NCI-H2227 treated with DMSO at 0.1 percent for 48 hours (cell line): ENCODE results near the gene POLA1.

Source experiments
- DNase-seq: peaks from one replicate; lab custom pipeline; 2025; lab: John Stamatoyannopoulos, UW

Gene POLA1

DNA sequence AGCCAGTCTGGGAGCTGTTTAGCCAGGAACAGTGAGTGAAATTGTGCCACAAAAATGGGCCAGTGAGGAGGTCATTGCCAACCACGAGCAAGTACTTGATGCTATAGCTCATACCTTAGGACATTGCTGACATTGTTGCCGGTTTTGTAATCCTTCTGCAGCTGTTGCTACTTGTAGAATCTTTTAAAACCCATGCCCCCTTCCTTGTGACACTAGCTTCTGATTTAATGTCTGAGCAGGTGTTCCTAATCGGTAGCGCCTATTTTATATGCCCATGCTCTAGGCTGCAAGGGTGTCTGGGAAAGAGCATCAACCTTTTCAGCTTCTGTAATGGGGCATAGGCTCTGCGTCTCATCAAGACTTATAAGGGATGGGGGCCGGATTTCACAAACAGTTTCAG lies 2.6 kb downstream of the POLA1 start:
- DNase-seq, result no peak

GRCh38 chrX:24702362-24703184 lies 8.9 kb downstream of the POLA1 start:
- DNase-seq, result no peak

- no peak for DNase-seq
These were observed 9.4 kb downstream of the POLA1 start for GRCh38 chrX:24703185-24703494.

DNA sequence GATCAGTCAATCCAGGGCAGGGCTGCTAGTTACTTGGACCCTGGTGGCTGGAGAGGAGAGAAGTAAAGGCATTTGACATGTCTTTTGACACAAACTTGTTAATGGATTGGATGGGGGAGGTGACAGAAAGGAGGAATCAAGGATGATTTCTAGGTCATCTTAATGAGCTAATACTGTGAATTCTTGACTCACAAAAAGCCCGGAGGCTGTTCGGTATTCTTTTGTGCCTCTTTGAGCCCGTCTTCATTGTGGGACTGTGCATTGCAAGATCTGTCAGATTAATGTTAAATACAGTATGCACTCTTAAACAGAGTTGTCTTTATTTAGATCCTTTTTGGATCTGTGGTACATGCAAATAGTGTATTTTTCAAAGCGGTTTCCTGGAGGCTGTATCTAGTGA lies 25.1 kb downstream of the POLA1 start:
- no peak for DNase-seq

DNA sequence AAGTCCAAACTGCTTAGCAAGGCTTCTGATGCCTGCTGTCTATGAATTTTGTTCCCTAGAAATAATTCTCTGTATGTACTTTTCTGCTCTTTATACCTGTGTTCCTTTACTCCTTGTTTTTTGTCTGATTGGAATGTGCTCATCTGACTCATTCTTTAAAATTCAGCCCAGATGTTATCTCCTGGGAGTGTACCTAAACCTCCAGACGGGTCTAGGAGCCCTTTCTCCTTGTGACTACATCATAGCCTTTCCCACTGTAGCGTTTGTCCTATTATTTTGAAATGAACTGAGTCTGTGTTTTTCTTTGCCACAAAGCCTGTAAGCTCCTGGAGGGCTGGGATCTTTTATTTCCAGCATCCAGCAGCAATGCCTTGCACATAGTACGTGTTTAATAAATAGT lies 26.3 kb downstream of the POLA1 start:
- no peak for DNase-seq

GRCh38 chrX:24728530-24728929 lies 34.8 kb downstream of the POLA1 start:
- DNase-seq, result no peak

DNA sequence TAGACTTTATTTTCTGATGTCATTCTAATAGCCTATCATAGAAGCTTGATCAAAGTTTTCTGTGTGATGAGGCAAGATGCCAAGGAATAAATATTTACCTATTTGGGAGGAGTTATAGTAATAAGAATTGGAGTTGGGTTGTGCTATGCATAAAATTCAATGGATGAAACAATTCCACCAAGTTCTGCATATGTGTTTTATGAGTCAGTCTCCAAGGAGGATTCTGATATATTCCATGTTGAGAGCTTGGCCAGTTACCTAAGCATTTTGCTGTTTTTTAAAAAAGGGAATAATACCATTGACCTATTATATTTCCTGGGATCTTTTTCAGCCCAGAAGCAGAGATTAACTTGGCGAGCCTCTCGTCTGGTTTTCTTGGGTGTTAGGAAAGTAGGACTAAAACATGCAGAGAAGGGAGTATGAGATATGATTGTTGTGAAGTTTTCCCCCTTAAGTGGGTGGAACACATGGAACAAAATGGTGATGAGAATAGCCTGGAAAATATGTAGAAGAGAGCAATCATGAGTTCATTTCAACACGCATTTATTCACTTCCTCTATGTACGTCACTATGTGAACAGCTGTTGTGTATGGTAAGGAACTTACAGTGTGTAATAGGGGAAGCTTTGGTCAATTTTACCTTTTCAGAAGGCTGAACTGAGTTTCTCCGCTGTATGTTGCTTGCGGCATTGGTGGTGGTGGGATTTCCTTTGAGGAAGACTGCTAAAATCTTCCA lies 39.2 kb downstream of the POLA1 start:
- DNase-seq, result no peak

DNA sequence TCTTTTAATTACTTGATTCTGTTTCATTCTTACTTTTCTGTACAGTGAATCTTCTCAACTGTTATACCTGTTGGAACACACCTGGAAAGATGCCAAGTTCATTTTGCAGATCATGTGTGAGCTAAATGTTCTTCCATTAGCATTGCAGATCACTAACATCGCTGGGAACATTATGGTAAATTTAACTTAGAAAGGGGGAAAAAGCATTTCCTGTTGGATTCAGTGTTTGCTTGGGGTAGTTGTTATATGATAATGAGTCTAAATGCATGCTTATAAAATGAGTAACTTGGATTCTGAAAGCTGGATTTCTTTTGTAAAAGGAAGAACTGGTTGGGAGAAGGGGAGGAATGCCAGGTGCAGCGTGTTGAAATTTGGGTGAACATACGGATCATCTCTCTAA lies 47.6 kb downstream of the POLA1 start:
- DNase-seq, result no peak

DNA sequence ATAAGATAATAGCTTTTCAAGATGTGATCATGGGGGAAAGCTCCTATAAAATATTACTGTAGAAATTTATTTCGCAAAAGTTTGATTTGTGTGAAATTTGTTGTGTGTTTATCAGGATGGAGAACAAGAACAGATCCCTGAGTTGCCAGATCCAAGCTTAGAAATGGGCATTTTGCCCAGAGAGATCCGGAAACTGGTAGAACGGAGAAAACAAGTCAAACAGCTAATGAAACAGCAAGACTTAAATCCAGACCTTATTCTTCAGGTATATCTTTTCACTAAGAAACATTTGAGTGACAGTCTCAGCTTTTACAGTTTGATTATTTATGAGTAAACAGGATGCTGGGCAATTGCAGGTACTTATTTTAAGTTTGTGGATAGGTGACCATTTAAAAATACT lies 54.5 kb downstream of the POLA1 start:
- no peak for DNase-seq

GRCh38 chrX:24759786-24760185 lies 66.1 kb downstream of the POLA1 start:
- DNase-seq, result no peak

DNA sequence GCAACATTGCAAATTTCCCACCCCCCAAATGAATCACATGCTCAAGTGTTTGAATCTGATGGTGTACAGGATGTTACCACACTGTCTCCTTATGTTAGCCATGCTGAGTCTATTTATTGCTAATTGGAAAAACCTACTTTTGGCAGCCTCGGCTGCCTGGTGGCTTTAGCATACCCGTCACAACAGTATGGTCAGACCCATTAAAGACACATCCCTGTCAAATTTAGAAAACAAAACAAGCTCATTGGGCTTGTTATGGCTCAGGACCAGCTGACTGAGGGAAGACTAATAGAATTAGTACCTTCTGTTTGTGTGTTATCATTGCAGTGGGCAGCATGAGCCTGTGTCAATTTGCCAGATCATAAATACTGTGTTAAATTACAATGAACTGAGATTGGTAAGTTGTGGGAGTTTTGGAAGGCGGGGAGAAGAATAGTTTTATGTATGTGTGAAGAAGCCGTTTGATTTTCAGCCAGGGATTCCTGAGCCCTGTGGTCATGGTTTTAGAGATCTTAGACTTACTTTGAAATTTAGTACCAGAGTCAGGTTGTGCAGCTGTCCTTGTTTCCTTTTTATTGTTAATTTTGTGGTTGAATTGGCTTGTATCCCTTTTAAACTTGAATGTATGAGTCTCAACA lies 66.8 kb downstream of the POLA1 start:
- no peak for DNase-seq

DNA sequence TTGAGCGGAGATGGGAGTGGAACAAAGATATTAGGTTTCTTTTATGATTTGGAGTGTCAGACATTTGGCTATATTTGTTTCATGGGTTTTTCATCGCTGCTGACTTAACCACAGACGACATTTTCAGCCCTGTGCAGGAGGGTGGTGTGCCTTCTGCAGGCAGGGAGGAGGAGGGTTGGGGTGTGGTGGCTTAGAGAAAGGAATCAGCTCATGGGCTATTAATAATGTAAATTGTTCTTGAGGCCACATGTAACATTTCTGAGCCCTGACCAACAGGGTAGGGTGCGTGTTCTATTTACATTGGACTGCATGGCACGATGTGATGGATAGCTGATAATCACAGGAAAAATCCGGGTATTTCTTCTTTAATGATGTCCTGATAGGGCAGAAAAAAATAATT lies 67.6 kb downstream of the POLA1 start:
- no peak for DNase-seq

DNA sequence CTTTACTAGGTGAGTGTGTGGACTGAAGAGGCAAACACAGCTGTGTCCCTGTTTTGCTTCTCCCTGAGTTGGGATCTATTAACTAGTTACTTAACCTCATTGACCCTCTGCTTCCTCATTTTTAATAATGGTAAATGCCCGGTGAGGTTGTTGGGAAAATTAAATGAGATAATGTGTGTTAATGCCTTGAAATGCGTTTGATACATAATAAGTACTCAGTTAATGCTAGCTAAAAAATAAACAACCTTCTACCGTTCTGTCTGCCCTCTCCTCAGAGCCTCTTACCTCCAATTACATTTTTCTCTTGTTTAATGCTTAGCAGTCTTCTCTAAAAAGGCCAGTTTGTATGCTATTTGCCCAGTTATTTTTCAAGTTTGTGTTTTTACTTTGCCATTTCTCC lies 70.3 kb downstream of the POLA1 start:
- no peak for DNase-seq

GRCh38 chrX:24767557-24767956 lies 73.8 kb downstream of the POLA1 start:
- no peak for DNase-seq

- DNase-seq, result no peak
These were observed 74.8 kb downstream of the POLA1 start for GRCh38 chrX:24768556-24768955.

DNA sequence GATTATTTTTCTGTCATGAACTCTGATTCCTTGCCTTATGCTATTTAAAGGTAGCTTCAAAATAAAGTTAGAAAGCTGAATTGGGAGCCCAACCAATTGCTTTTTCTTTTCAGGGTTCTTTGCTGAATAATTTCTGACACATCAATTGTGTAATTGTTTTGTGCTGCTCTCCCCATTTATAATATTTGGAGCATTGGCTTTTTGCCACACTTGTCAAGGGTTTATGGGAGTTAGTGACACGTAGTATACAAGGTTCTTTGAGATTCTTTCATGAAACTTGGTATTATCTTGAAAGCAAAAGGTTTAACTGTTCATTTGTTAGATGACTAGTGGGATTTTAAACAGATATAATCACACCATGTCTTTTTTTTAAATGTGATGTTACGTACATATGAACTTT lies 80.9 kb downstream of the POLA1 start:
- no peak for DNase-seq

DNA sequence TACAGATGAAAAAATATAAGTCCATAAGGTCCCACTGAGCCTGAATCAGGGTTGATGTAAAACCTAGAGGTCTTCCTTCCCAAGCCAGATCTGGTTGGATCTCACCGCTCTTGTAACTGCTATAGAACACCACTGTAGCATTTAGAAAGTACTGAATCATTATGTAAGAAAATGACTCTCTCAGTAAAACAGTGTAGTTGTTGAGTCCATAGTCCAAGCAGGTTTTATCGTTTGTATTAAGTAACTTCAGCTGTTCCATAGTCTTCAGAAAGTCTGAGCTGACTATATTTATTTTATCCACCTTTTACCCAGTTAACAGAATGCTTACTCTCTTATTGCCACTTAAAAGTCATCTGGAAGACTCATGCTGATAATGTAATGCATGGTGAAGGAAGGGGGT lies 82.2 kb downstream of the POLA1 start:
- DNase-seq, result no peak

DNA sequence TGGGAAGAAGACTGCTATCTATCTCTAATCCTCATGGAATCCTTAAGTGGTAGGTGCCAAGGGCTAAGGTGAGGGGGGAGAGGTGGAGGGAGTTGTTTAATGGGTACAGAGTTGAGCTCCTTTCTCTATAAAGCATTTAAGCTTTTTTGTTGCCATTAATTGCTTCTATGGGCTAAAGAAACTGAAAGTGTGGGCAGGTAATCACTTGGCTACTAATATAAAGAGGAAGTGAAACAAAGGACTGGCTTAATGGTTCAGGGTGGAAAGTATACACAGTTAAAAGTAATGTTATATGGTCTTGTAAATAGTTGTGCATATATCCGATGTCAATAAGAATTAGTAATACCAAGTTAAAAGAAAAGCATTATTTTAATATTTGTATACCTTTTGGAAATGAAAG lies 83.9 kb downstream of the POLA1 start:
- DNase-seq, result no peak

DNA sequence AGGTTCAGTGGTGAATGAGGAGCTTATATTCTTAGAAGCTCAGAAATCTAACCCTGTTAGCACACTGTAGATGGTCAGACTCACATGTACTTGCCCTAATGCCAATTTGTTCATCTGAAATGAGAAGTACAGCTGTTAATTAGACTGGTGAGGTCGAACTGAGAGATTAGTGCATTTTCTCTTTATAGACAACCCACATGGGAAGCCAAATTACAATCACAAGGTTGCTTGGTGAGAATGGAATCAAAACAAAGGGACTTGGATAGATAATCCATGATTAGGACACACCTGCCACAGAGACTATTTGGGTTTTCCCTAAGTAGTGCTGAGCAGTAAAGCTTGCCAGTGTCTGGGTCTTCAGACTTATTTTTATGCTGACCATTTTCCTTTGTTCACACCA lies 88.3 kb downstream of the POLA1 start:
- no peak for DNase-seq

DNA sequence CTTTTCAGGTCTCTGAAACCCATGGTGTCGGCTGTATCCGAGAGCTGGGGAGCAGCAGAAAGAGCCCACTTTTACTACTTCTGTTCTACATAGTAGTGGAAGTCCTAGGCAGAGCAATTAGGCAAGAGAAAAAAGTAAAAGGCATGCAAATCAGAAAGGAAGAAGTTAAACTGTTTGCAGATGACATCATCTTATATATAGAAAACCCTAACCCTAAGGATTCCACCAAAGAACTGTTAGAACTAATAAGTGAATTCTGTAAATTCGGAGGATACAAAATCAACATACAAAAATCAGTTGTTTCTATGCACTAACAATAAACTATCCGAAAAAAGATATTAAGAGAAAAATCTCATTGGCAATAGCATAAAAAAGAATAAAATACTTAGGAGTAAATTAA lies 95.3 kb downstream of the POLA1 start:
- DNase-seq, result no peak

GRCh38 chrX:24790166-24790565 lies 96.4 kb downstream of the POLA1 start:
- DNase-seq, result no peak

- no peak for DNase-seq
These were observed 102.5 kb downstream of the POLA1 start for GRCh38 chrX:24796204-24796603.

DNA sequence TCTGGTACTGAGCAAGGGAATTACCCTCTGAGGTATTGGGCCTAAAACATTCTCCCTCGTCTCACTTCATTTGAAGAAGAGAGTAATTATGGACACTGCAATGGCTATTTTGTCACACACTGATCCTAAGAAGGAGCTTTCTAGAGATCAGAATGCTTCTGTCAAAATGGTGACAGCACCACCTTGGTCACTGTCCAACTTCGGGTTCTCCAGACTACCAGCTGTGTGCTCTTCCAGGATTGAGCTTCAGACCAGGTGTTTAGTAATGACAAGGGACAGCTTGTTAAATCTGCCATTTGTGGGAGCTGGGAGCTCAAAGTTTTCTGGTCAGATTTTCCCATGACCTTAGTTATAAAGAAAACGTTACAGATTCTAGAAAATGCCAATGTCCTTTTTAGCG lies 105.4 kb downstream of the POLA1 start:
- DNase-seq, result no peak
